ENCODE data around the gene CTXND1.
A peak's percentile ranks its signal among the peaks of the same experiment; 100 is the strongest.
"Not testable (repeated sequence)": the region's sequence is repeated elsewhere in the genome, so short reads cannot be mapped to it uniquely, and the experiment has no call there.

CTXND1 gene

DNA sequence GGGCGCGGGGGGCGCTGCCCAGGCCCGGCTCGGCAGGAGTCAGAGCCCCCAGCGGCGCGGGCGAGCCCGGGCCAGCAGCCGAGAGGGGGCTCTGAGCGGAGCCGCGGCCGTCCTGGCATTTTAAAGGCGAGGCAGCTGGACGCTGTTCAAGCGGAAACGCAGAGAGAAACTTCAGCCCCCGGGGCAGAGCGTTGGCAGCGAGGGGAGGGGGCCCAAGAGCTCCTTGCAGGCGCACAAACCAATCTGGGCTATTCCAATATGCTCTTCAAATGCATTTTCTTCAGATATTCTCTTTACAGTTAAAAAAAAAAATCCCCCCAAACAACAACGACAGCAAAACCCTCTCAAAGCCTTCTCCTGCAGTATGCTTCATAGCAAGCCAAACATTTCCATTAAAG is at the start of gene CTXND1:
CTXND1 (minus strand) TSS at position 93 of the 398 bp plus-strand sequence. CDS start 50,264 bp downstream, outside the sequence.
- DNase-seq (ENCODE audit: low read depth): no peak

- no peak for DNase-seq (ENCODE audit: low read depth)
Measured at GRCh38 chr15:80301472-80301871, 49.5 kb upstream of the CTXND1 start.

- not testable (repeated sequence) for DNase-seq (ENCODE audit: low read depth)
Measured at GRCh38 chr15:80295777-80296176, 43.8 kb upstream of the CTXND1 start.

DNA sequence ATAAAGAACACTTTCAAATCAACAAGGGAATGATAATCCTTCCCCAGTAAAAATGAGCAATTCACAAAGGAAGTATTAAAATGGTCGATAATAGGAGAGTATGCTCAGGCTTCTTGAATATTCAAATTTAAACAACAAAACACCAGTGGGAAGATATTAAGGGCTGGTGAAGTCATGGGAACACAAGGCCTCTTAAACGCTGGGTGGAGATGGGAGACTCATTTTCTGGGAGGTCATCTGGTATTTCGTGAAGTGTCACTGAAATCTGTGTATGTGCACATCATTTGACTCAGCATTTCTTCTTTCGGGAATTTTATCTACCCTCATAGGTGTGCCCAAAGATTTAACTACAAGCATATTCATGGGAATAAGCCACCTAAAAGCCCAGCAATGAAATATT is 40.1 kb upstream of the CTXND1 start:
- no peak for DNase-seq (ENCODE audit: low read depth)

GRCh38 chr15:80290891-80291290 is 38.9 kb upstream of the CTXND1 start:
- DNase-seq (ENCODE audit: low read depth): not testable (repeated sequence)

- DNase-seq (ENCODE audit: low read depth): no peak
Measured at GRCh38 chr15:80289528-80290495, 37.8 kb upstream of the CTXND1 start.

- DNase-seq (ENCODE audit: low read depth): no peak
Measured at GRCh38 chr15:80288131-80288530, 36.1 kb upstream of the CTXND1 start.

GRCh38 chr15:80286055-80286454 is 34.0 kb upstream of the CTXND1 start:
- DNase-seq (ENCODE audit: low read depth): no peak

GRCh38 chr15:80285379-80285778 is 33.4 kb upstream of the CTXND1 start:
- no peak for DNase-seq (ENCODE audit: low read depth)

DNA sequence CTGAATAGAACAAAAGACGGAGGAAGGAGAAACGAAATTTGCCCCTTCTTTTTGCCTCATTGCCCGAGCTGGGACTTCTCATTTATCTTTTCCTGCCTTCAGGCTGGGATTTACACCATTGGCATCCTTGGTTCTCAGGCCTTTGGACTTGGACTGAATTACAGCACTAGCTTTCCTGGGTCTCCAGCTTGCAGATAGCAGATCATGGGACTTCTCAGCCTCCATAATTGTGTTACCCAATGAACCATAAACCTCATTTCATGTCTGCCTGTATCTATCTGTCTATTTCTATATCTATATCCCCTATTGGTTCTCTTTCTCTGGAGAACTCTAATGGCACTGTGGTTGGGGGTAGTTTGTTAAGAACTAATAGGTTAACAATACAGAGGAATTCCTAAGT is 31.5 kb upstream of the CTXND1 start:
- no peak for DNase-seq (ENCODE audit: low read depth)

- DNase-seq (ENCODE audit: low read depth): no peak
Measured at GRCh38 chr15:80277147-80277546, 25.1 kb upstream of the CTXND1 start.

DNA sequence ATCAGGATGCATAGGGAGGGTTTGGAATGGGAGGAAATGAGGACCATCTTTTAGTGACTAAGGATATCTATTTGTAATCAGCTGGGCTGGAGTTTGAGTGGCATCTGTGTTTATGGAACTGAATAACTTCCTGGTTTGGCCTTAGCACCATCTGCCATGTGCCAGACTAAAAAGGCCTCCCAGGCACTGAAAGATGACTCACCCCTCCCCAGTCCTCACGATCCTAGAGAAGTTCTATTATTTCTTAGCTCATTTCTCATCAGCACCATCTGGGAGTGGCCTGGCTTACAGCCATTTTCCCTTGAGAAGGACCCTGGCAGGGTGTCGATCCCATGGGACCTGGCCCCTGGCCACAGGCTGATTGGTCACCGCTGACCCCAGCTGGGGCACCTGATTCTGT is 23.9 kb upstream of the CTXND1 start:
- DNase-seq (ENCODE audit: low read depth): no peak

- no peak for DNase-seq (ENCODE audit: low read depth)
Measured at GRCh38 chr15:80274996-80275395, 23.0 kb upstream of the CTXND1 start.

DNA sequence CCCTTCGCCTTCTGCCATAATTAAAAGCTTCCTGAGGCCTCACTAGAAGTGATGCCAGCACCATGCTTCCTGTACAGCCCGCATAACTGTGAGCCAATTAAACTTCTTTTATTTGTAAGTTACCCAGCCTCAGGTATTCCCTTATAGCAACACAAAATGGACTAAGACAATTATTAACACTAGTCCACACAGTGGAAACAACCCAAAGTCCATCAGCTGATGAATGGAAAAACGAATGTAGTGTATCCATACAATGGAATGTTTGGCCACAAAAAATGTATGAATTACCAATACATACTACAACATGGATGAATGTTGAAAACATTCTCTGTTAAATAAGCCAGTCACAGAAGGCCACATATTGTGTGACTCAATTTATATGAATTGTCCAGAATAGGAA is 22.5 kb upstream of the CTXND1 start:
- DNase-seq (ENCODE audit: low read depth): no peak

DNA sequence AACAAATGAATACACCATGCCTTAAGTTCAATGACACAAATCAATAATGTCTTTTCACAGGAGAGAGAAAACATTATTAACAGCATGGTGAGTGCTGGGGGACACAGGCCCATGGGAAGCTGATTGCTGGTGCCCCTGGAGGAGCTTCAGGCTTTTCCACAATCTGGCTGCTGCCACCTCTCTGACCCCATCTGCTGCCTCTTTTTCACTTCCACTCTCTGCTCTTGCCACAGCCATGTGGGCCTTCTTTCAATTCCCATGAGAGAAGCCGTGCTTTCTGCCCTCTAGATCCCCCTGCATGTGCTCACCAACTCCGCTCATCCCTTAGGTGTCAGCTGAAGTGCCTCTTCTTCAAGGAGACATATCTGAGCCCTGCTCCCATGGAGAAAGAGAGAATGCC is 21.0 kb upstream of the CTXND1 start:
- DNase-seq (ENCODE audit: low read depth): no peak

DNA sequence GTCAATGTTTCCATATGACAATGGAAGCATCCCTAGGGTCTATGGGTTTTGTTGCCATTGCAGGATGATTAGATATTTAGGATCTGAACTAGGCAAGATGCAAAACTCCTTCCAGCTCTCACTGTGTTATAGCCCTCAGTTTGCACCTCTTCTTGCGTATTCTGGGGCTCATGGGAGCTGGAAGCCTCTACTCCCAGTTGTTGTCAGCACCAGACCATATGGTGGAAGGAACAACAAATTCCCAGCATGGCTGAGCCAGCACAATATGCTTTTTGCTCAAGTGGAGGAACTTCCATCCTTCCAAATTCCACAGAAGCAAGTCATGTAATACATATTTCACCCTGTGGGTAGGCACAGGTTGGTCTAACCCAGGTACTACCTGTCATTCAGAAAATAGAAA is 18.5 kb upstream of the CTXND1 start:
- DNase-seq (ENCODE audit: low read depth): no peak

DNA sequence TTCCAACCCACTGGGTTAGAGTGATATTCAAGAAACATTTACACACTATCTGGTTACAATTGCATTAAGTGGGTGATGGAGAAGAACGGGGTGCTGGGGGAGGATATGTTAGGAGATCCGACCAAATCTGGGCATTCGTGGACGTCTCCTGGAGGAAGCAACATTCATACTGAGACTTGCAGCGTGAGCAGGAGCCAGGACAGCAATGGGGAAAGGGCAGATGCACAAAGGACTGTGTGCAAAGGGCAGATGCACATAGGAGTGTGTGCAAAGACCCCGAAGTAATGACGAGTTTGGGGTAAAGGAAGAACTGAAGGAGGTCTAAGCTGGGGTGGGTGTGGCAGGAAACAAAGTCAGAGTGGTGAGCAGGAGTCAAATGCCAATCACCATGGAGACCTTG is 16.1 kb upstream of the CTXND1 start:
- DNase-seq (ENCODE audit: low read depth): no peak

DNA sequence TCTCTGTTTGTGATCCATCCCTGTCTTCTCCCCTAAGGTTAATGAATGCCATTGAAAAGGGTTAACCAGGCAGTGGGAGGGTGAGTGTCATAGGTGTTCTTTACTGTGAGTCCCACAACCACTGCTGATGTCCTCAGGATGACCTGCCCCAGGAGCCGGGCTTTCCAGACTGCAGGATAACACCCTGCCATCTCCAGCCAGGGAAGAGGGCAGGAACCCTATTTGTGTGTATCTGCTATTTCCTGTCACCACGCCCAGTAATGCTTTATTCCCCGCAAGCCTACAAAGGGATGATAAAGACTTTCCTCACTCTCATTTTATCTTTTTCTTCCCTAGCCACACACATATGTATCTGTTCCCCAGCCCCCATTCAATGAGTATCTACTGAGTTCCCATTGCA is 15.6 kb upstream of the CTXND1 start:
- DNase-seq (ENCODE audit: low read depth): no peak

DNA sequence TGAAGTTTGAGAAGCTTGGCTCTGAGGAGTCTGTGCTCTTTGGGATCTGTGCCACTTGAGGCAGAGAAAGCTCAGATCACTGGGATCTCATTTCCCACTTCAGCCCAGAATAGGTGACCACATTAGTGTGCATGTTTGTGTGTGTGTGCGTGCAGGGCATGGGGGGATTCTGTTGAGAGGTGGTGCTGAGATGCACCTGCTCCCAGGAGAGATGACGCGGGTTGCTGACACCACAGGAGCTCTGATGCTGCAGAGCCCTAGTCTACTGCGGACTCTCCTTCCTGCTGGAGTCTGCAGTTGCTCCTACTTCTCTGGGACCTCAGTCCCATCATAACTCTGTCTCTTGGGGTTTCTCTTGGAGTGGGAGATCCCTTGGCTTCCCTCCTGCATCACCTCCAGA is 14.7 kb upstream of the CTXND1 start:
- DNase-seq (ENCODE audit: low read depth): no peak

DNA sequence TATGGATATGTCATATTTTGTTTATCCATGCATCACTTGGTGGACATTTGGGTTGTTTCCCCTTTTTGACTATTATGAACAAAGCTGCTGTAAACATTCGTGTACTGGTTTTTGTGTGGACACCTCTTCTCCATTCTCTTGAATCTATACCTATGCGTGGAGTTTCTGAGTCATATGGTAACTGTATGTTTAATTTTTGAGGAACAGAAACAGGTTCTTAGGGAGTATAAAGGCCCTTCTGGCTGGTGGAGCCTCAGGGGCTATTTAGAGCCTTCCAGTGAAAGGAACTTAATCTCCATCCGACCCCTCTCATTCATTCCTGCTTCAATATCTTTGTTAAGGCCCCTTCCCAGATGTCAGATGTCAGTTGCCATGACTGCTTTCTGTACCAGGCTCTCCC is 14.1 kb upstream of the CTXND1 start:
- no peak for DNase-seq (ENCODE audit: low read depth)

GRCh38 chr15:80265021-80265420 is 13.0 kb upstream of the CTXND1 start:
- DNase-seq (ENCODE audit: low read depth): peak; percentile 18

DNA sequence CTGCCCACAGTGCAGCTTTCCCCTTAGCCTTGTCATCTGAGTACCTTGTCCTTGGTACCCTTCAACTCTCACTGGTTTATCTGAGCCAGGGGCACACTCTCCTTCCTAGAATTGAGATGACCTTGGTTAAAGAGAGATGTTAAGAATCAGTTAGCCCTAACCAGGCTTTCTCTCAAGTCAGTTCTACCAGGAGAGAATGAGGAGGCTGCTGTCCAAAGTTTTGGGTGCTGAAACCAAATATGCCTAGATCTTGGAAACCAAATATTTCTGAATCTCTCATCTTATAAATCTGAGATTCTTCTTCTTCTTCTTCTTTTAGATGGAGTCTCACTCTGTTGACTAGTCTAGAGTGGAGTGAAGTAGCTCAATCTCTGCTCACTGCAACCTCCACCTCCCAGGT is 12.0 kb upstream of the CTXND1 start:
- DNase-seq (ENCODE audit: low read depth): no peak

DNA sequence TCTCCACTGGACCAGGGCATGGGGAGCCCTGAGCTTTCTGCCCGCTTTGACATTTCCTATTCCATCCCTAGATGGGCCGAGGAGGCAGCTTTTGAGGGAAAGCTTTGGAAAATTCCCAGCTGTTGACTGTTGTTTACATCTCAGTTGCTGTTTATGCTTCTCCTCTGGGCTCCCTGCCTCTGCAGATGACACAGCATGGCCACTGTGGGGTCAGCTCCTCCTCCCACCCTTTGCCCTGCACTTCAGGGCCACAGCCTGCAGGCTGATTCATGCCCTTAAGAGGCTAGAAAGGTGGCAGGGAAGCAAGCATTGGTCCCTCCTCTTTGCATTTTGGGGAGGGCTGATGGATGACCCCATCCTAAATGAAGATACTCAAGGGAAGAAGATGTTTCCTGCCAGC is 8.5 kb upstream of the CTXND1 start:
- no peak for DNase-seq (ENCODE audit: low read depth)

- no peak for DNase-seq (ENCODE audit: low read depth)
Measured at GRCh38 chr15:80259942-80260510, 8.0 kb upstream of the CTXND1 start.
